ENCODE data around the gene CCSER1.

GRCh38 chr4:91359041-91360031 is 1232.1 kb downstream of the CCSER1 start:
- TF ChIP-seq EZH2phosphoT487 (conservative IDR thresholded peaks at IDR 0.05; ENCODE audit: low read length): no peak
- TF ChIP-seq, protein P1, sequence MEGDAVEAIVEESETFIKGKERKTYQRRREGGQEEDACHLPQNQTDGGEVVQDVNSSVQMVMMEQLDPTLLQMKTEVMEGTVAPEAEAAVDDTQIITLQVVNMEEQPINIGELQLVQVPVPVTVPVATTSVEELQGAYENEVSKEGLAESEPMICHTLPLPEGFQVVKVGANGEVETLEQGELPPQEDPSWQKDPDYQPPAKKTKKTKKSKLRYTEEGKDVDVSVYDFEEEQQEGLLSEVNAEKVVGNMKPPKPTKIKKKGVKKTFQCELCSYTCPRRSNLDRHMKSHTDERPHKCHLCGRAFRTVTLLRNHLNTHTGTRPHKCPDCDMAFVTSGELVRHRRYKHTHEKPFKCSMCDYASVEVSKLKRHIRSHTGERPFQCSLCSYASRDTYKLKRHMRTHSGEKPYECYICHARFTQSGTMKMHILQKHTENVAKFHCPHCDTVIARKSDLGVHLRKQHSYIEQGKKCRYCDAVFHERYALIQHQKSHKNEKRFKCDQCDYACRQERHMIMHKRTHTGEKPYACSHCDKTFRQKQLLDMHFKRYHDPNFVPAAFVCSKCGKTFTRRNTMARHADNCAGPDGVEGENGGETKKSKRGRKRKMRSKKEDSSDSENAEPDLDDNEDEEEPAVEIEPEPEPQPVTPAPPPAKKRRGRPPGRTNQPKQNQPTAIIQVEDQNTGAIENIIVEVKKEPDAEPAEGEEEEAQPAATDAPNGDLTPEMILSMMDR (IDR thresholded peaks at IDR 0.05; ENCODE audit: insufficient read depth, low read length, poor library complexity, severe bottlenecking): no peak

Data from SU-DHL-6 (cell line).